ENCODE data around the gene UCP2. TPM values are rescaled to one million over a fixed set of nuclear protein-coding genes. Genes with fewer than 3 reads are reported as not detected.

The UCP2 gene
- total RNA-seq, 1 experiment from 2014 or later: 54.0 TPM

- Mint-ChIP-seq H3K9me3 (no peaks in the 10 kb centered on the region), H3K4me3 (no peak overlapping the region), H3K4me1 (peaks cover 7% of the 10 kb centered on the region), H3K27ac (no peak overlapping the region), H3K27me3 (ENCODE audit: low read depth) (no peaks in the 10 kb centered on the region), H3K36me3 (peaks cover 3% of the 10 kb centered on the region; the same call in 1 of the 2 replicates)
- no peak for TF ChIP-seq ELF4 (CRISPR knock-in tag; IDR thresholded peaks at IDR 0.05; ENCODE audit: low read depth)
- TF ChIP-seq AFF4 (CRISPR knock-in tag; IDR thresholded peaks at IDR 0.05; ENCODE audit: borderline replicate concordance): no peak
- no peak for TF ChIP-seq TCF7 (CRISPR knock-in tag; IDR thresholded peaks at IDR 0.05; ENCODE audit: low read depth)
- ChIA-PET CTCF (no interaction called here), POLR2A (no interaction called here)
- DNase-seq (ENCODE audit: low spot score) (no peak), ATAC-seq (no peak)
These were observed 28.9 kb upstream of the UCP2 start for GRCh38 chr11:74011360-74012073.

- no peaks in the 10 kb centered on the region for H3K9me3 Mint-ChIP-seq
- no peak for TF ChIP-seq ZNF396 (CRISPR knock-in tag; IDR thresholded peaks at IDR 0.05; ENCODE audit: borderline replicate concordance)
- no peak for TF ChIP-seq ZNF317 (CRISPR knock-in tag; IDR thresholded peaks at IDR 0.05; ENCODE audit: borderline replicate concordance, low read depth)
- no peak for TF ChIP-seq ERG (CRISPR knock-in tag; IDR thresholded peaks at IDR 0.05)
- no peak for TF ChIP-seq ZBTB43 (CRISPR knock-in tag; IDR thresholded peaks at IDR 0.05)
- TF ChIP-seq NFYB (CRISPR knock-in tag; conservative IDR thresholded peaks at IDR 0.05; ENCODE audit: low read depth): no peak
- no peak for TF ChIP-seq GTF2I (CRISPR knock-in tag; conservative IDR thresholded peaks at IDR 0.05)
- TF ChIP-seq ATF3 (CRISPR knock-in tag; conservative IDR thresholded peaks at IDR 0.05): no peak
- TF ChIP-seq FOXP1 (CRISPR knock-in tag; IDR thresholded peaks at IDR 0.05; ENCODE audit: borderline replicate concordance): no peak
- TF ChIP-seq SMAD3 (CRISPR knock-in tag; IDR thresholded peaks at IDR 0.05; ENCODE audit: borderline replicate concordance): no peak
- no peak for TF ChIP-seq TCF7 (CRISPR knock-in tag; IDR thresholded peaks at IDR 0.05; ENCODE audit: low read depth)
- TF ChIP-seq PRDM15 (CRISPR knock-in tag; IDR thresholded peaks at IDR 0.05): no peak
- no peak for TF ChIP-seq MAX (CRISPR knock-in tag; IDR thresholded peaks at IDR 0.05)
- no peak for TF ChIP-seq JUN (CRISPR knock-in tag; IDR thresholded peaks at IDR 0.05)
- H3K27ac Mint-ChIP-seq: 0 out of 2 replicates have a peak overlapping the region, but pooled peaks have one; percentile 32
- ATAC-seq: peak; percentile 66
- H3K4me1 Mint-ChIP-seq: peaks cover 7% of the 10 kb centered on the region
- H3K36me3 Mint-ChIP-seq: 0 out of 2 replicates have a peak, but pooled peaks cover 3% of the 10 kb centered on the region
- ChIA-PET CTCF (interaction anchor here (0.6 to 1.0 kb wide), 2 partner anchors 9 to 10 kb away, joined by 3 read pairs; no protein-coding TSS in a partner anchor), POLR2A (no interaction called here)
- H3K4me3 Mint-ChIP-seq: no peak overlapping the region
- no peaks in the 10 kb centered on the region for H3K27me3 Mint-ChIP-seq (ENCODE audit: low read depth)
- DNase-seq (ENCODE audit: low spot score): no peak
These were observed 28.0 kb upstream of the UCP2 start for GRCh38 chr11:74010306-74011300.

All from WTC11 (cell line).